ENCODE data around the gene ROR2.

DNA sequence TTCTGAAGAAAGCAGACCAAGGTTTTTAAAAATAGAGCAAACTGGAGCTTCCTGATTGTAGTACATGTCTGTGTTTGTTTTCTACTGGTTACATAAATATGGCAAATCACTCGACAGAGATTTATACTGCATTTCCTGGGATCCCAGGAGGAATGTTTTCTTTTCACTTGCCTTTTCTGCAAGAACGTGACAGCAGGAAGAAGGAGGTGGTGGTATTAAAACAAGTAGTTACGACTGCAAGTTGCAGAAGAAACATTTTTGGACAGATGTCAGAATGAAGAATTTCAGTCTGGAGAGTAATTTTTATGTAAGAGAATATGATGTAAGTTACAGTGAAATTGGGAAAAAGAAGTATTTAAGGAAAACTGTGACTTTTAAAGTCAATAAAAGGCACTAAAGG is 272.7 kb downstream of the ROR2 start:
- TF ChIP-seq, protein P1, sequence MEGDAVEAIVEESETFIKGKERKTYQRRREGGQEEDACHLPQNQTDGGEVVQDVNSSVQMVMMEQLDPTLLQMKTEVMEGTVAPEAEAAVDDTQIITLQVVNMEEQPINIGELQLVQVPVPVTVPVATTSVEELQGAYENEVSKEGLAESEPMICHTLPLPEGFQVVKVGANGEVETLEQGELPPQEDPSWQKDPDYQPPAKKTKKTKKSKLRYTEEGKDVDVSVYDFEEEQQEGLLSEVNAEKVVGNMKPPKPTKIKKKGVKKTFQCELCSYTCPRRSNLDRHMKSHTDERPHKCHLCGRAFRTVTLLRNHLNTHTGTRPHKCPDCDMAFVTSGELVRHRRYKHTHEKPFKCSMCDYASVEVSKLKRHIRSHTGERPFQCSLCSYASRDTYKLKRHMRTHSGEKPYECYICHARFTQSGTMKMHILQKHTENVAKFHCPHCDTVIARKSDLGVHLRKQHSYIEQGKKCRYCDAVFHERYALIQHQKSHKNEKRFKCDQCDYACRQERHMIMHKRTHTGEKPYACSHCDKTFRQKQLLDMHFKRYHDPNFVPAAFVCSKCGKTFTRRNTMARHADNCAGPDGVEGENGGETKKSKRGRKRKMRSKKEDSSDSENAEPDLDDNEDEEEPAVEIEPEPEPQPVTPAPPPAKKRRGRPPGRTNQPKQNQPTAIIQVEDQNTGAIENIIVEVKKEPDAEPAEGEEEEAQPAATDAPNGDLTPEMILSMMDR (CRISPR knock-in tag; IDR thresholded peaks at IDR 0.05): no peak
- TF ChIP-seq ZNF567 (CRISPR knock-in tag; IDR thresholded peaks at IDR 0.05; ENCODE audit: borderline replicate concordance) (no peak), PRMT3 (CRISPR knock-in tag; IDR thresholded peaks at IDR 0.05; ENCODE audit: borderline replicate concordance, low read depth) (no peak), PRPF4 (IDR thresholded peaks at IDR 0.05; ENCODE audit: low read depth, low read length, poor library complexity, severe bottlenecking) (no peak), ZFP37 (CRISPR knock-in tag; IDR thresholded peaks at IDR 0.05; ENCODE audit: borderline replicate concordance) (no peak), ZC3H4 (CRISPR knock-in tag; IDR thresholded peaks at IDR 0.05; ENCODE audit: borderline replicate concordance) (no peak)
- TF ChIP-seq, protein P2, sequence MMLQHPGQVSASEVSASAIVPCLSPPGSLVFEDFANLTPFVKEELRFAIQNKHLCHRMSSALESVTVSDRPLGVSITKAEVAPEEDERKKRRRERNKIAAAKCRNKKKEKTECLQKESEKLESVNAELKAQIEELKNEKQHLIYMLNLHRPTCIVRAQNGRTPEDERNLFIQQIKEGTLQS (CRISPR knock-in tag; IDR thresholded peaks at IDR 0.05): no peak
